ENCODE results near the gene COLGALT1. TPM values are rescaled to one million over a fixed set of nuclear protein-coding genes. Genes with fewer than 3 reads are reported as not detected.
"Not testable (repeated sequence)": the region's sequence is repeated elsewhere in the genome, so short reads cannot be mapped to it uniquely, and the experiment has no call there.

The COLGALT1 gene
- total RNA-seq, 1 experiment from 2014 or later: 79.1 TPM

GRCh38 chr19:17550076-17550667, 5.3 kb upstream of the COLGALT1 start:
- no peaks in the 10 kb centered on the region for H3K36me3 Mint-ChIP-seq (ENCODE audit: insufficient read depth, unreplicated experiment)
- DNase-seq: no peak
- TF ChIP-seq, protein P1, sequence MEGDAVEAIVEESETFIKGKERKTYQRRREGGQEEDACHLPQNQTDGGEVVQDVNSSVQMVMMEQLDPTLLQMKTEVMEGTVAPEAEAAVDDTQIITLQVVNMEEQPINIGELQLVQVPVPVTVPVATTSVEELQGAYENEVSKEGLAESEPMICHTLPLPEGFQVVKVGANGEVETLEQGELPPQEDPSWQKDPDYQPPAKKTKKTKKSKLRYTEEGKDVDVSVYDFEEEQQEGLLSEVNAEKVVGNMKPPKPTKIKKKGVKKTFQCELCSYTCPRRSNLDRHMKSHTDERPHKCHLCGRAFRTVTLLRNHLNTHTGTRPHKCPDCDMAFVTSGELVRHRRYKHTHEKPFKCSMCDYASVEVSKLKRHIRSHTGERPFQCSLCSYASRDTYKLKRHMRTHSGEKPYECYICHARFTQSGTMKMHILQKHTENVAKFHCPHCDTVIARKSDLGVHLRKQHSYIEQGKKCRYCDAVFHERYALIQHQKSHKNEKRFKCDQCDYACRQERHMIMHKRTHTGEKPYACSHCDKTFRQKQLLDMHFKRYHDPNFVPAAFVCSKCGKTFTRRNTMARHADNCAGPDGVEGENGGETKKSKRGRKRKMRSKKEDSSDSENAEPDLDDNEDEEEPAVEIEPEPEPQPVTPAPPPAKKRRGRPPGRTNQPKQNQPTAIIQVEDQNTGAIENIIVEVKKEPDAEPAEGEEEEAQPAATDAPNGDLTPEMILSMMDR (IDR thresholded peaks at IDR 0.05; ENCODE audit: unreplicated experiment): no peak
- H3K4me1 Mint-ChIP-seq (ENCODE audit: low read depth, unreplicated experiment): peaks cover 5% of the 10 kb centered on the region
- H3K27ac Mint-ChIP-seq (ENCODE audit: unreplicated experiment): no peak overlapping the region
- intact Hi-C loops (cut with micrococcal nuclease; ENCODE audit: unreplicated experiment): no loop called here
- BruUV-seq (replicated peaks): no TSS peak
- no peaks in the 10 kb centered on the region for H3K27me3 Mint-ChIP-seq (ENCODE audit: unreplicated experiment)
- CTCF ChIA-PET: no interaction called here
- H3K9me3 Mint-ChIP-seq (ENCODE audit: low read depth, unreplicated experiment): no peaks in the 10 kb centered on the region
- H3K4me3 Mint-ChIP-seq (ENCODE audit: low read depth, unreplicated experiment): no peak overlapping the region

DNA sequence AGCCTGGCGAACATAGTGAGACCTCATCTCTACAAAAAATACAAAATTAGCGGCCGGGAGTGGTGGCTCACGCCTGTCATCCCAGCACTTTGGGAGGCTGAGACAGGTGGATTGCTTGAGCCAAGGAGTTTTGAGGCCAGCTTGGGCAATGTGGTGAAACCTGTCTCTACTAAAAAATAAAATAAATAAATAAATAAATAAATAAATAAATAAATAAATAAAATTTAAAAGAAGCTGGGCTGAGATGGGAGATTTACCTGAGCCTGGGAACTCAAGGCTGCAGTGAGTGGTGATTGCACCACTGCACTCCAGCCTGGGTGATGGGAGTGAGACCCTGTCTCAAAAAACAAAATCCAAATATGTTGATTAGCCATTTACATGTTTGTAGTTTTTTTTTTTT, 2.7 kb upstream of the COLGALT1 start:
- H3K9me3 Mint-ChIP-seq (ENCODE audit: low read depth, unreplicated experiment); BruUV-seq (replicated peaks); DNase-seq; CTCF ChIA-PET; H3K4me3 Mint-ChIP-seq (ENCODE audit: low read depth, unreplicated experiment); H3K27me3 Mint-ChIP-seq (ENCODE audit: unreplicated experiment); H3K4me1 Mint-ChIP-seq (ENCODE audit: low read depth, unreplicated experiment); H3K27ac Mint-ChIP-seq (ENCODE audit: unreplicated experiment); intact Hi-C loops (cut with micrococcal nuclease; ENCODE audit: unreplicated experiment): not testable (repeated sequence)
- peaks cover 11% of the 10 kb centered on the region for H3K36me3 Mint-ChIP-seq (ENCODE audit: insufficient read depth, unreplicated experiment)

DNA sequence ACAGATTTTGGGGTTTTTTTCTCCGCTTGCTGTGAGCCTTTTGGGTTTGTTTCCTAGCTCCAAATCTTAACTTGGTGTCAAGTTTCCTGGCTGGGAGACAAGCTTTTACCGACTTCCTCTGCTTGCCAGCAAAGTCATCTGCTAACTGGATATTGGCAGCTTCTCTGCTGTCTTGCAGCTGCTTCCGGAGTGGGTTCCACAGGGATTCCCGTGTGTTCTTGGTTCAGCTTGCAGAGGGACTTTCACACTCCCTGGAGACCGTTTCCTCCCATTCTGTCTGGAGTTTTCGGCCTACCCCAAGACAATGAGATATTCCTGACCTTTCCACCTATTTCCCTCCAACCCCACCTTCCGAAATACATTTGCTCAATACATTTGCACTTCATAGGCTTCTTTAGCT, 2.2 kb upstream of the COLGALT1 start:
- Mint-ChIP-seq H3K4me1 (ENCODE audit: low read depth, unreplicated experiment) (no peaks in the 10 kb centered on the region), H3K27ac (ENCODE audit: unreplicated experiment) (no peak overlapping the region), H3K9me3 (ENCODE audit: low read depth, unreplicated experiment) (no peaks in the 10 kb centered on the region), H3K36me3 (ENCODE audit: insufficient read depth, unreplicated experiment) (peaks cover 11% of the 10 kb centered on the region), H3K27me3 (ENCODE audit: unreplicated experiment) (no peaks in the 10 kb centered on the region), H3K4me3 (ENCODE audit: low read depth, unreplicated experiment) (no peak overlapping the region)
- no peak for DNase-seq
- CTCF ChIA-PET: no interaction called here
- TF ChIP-seq, protein P1 (IDR thresholded peaks at IDR 0.05; ENCODE audit: unreplicated experiment): no peak
- BruUV-seq (replicated peaks): no TSS peak
- intact Hi-C loops (cut with micrococcal nuclease; ENCODE audit: unreplicated experiment): no loop called here

DNA sequence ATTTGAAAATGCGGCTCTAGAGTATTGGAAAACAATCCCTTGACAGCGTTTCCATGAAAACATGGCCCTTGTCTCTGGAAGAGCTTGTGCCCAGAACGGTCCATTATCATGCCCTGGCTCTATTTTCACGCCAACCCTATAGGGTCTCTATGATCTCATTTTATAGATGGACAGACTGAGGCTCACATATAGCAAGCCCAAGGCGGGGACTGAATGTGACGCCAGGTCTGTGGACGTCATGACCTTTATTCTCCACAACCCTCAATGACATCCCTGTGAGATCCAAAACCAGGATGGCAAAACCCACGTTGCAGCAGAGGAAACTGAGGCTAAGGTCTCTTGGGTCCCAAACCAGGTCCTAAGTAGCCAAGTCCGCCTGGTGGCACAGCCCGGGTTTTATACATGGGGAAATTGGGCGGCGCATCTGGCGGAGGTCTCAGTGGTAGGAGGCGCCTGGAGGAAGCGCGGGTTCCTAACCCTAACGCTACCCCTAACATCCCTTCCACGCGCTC, 425 bp upstream of the COLGALT1 start:
- TF ChIP-seq, protein P1 (IDR thresholded peaks at IDR 0.05; ENCODE audit: unreplicated experiment): no peak
- H3K36me3 Mint-ChIP-seq (ENCODE audit: insufficient read depth, unreplicated experiment): peaks cover 15% of the 10 kb centered on the region

More for the DNA sequence above, 425 bp upstream of the COLGALT1 start:
- intact Hi-C loops (cut with micrococcal nuclease; ENCODE audit: unreplicated experiment): no loop called here
- Mint-ChIP-seq H3K27ac (ENCODE audit: unreplicated experiment) (no peak overlapping the region), H3K4me1 (ENCODE audit: low read depth, unreplicated experiment) (no peaks in the 10 kb centered on the region), H3K27me3 (ENCODE audit: unreplicated experiment) (no peaks in the 10 kb centered on the region), H3K4me3 (ENCODE audit: low read depth, unreplicated experiment) (peak overlapping the region; percentile 81), H3K9me3 (ENCODE audit: low read depth, unreplicated experiment) (no peaks in the 10 kb centered on the region)
- BruUV-seq (replicated peaks): no TSS peak
- CTCF ChIA-PET: interaction anchor here (0.7 to 0.8 kb wide), 2 partner anchors 10 to 616 kb away, joined by 3 to 5 read pairs; no protein-coding TSS in a partner anchor
- DNase-seq: no peak

All from Calu3 (cell line).